NCI-H1417 treated with DMSO at 0.1 percent for 48 hours (cell line): ENCODE results near the gene RNASE11.
"Not testable (repeated sequence)": the region's sequence is repeated elsewhere in the genome, so short reads cannot be mapped to it uniquely, and the experiment has no call there.

ENCODE experiments used
- DNase-seq: peaks from one replicate; lab custom pipeline; 2025; lab: John Stamatoyannopoulos, UW

The RNASE11 gene

GRCh38 chr14:20587489-20588154, at the start of gene RNASE11:
RNASE11 (minus strand) TSS chr14:20588001.
- DNase-seq = no peak

GRCh38 chr14:20632831-20633691, 45.3 kb upstream of the RNASE11 start:
- no peak for DNase-seq

- no peak for DNase-seq
Measured at GRCh38 chr14:20632448-20632830, 44.6 kb upstream of the RNASE11 start.

- no peak for DNase-seq
Measured at GRCh38 chr14:20631880-20632389, 44.1 kb upstream of the RNASE11 start.

GRCh38 chr14:20631023-20631879, 43.5 kb upstream of the RNASE11 start:
- no peak for DNase-seq

- no peak for DNase-seq
Measured at GRCh38 chr14:20630340-20631022, 42.7 kb upstream of the RNASE11 start.

- no peak for DNase-seq
Measured at GRCh38 chr14:20628063-20628854, 40.5 kb upstream of the RNASE11 start.

GRCh38 chr14:20627346-20628027, 39.7 kb upstream of the RNASE11 start:
- DNase-seq = no peak

- DNase-seq = no peak
Measured at GRCh38 chr14:20626274-20626673, 38.5 kb upstream of the RNASE11 start.

GRCh38 chr14:20624495-20625070, 36.8 kb upstream of the RNASE11 start:
- no peak for DNase-seq

GRCh38 chr14:20623798-20624197, 36.0 kb upstream of the RNASE11 start:
- DNase-seq = no peak

- no peak for DNase-seq
Measured at GRCh38 chr14:20622816-20623291, 35.1 kb upstream of the RNASE11 start.

GRCh38 chr14:20620798-20621478, 33.1 kb upstream of the RNASE11 start:
- DNase-seq = no peak

- DNase-seq = not testable (repeated sequence)
Measured at GRCh38 chr14:20619688-20620087, 31.9 kb upstream of the RNASE11 start.

- DNase-seq = no peak
Measured at GRCh38 chr14:20618271-20618749, 30.5 kb upstream of the RNASE11 start.

- DNase-seq = no peak
Measured at GRCh38 chr14:20617138-20618003, 29.6 kb upstream of the RNASE11 start.

- no peak for DNase-seq
Measured at GRCh38 chr14:20615996-20616395, 28.2 kb upstream of the RNASE11 start.
